WTC11 (cell line): Measurements from ENCODE around the gene CFAP57. TPM values are rescaled to one million over a fixed set of nuclear protein-coding genes. Genes with fewer than 3 reads are reported as not detected.

Experiments
- ATAC-seq: fragments of 200-7000 bp; cut with Tn5 transposase; 2 replicates; pipeline ENCODE4 v1.10.0; 2021; ENCODE audit warnings: mild to moderate bottlenecking, moderate library complexity
- CTCF ChIA-PET: fragments of 300-600 bp; sonication (Branson Sonifier 250); formaldehyde crosslinking; loops from one replicate; lab custom pipeline; 2021; ENCODE audit warnings: antibody characterized with exemption; lab: Charles Lee
- POLR2A ChIA-PET: fragments of 350-600 bp; sonication (Branson Sonifier 250); formaldehyde crosslinking; loops from one replicate; lab custom pipeline; 2021; ENCODE audit warnings: antibody characterized with exemption; lab: Charles Lee
- DNase-seq: peaks from one replicate; pipeline ENCODE4 v3.0.0; 2021; ENCODE audit warnings: low spot score
- H3K27ac Mint-ChIP-seq: 2 replicates; pipeline ENCODE4 v1.8.0; 2021; ENCODE audit warnings: mixed read lengths
- H3K27me3 Mint-ChIP-seq: 2 replicates; pipeline ENCODE4 v1.8.0; 2021; ENCODE audit warnings: low read depth, mild to moderate bottlenecking, moderate library complexity, mixed read lengths
- H3K36me3 Mint-ChIP-seq: 2 replicates; pipeline ENCODE4 v1.8.0; 2021; ENCODE audit warnings: mixed read lengths
- H3K4me1 Mint-ChIP-seq: 2 replicates; pipeline ENCODE4 v1.8.0; 2022; ENCODE audit warnings: mixed read lengths
- H3K4me3 Mint-ChIP-seq: 2 replicates; pipeline ENCODE4 v1.8.0; 2021; ENCODE audit warnings: mild to moderate bottlenecking, moderate library complexity, mixed read lengths
- H3K9me3 Mint-ChIP-seq: 2 replicates; pipeline ENCODE4 v1.8.0; 2021; ENCODE audit warnings: mixed read lengths
- EMX1 ChIP-seq: fragments of 250-450 bp; sonication (Bioruptor Pico); IDR thresholded peaks from 2 replicates; pipeline ENCODE4 v1.8.0; 2021; ENCODE audit warnings: mild to moderate bottlenecking
- ESRRA ChIP-seq: sonication (generic); formaldehyde crosslinking; IDR thresholded peaks from 2 replicates; pipeline ENCODE4 v1.8.1; 2022; ENCODE audit warnings: mild to moderate bottlenecking, missing genetic modification reagents, borderline replicate concordance
- ETV6 ChIP-seq: sonication (generic); formaldehyde crosslinking; IDR thresholded peaks from 2 replicates; pipeline ENCODE4 v1.8.1; 2022; ENCODE audit warnings: mild to moderate bottlenecking, missing genetic modification reagents
- FOXJ3 ChIP-seq: sonication (generic); formaldehyde crosslinking; IDR thresholded peaks from 2 replicates; pipeline ENCODE4 v1.9.0; 2021; ENCODE audit warnings: missing genetic modification reagents, mild to moderate bottlenecking, borderline replicate concordance
- KAT7 ChIP-seq: sonication (generic); formaldehyde crosslinking; IDR thresholded peaks from 2 replicates; pipeline ENCODE4 v1.8.1; 2023; ENCODE audit warnings: missing genetic modification reagents, mild to moderate bottlenecking, borderline replicate concordance
- MYBL2 ChIP-seq: sonication (generic); formaldehyde crosslinking; IDR thresholded peaks from 2 replicates; pipeline ENCODE4 v1.8.1; 2023; ENCODE audit warnings: mild to moderate bottlenecking, moderate library complexity, missing genetic modification reagents
- NR2C2 ChIP-seq: sonication (generic); formaldehyde crosslinking; IDR thresholded peaks from 2 replicates; pipeline ENCODE4 v1.8.0; 2022; ENCODE audit warnings: mild to moderate bottlenecking, missing genetic modification reagents
- OVOL2 ChIP-seq: fragments of 250-450 bp; sonication (Bioruptor Pico); IDR thresholded peaks from 2 replicates; pipeline ENCODE4 v1.9.0; 2021; ENCODE audit warnings: mild to moderate bottlenecking, borderline replicate concordance
- PRRX2 ChIP-seq: fragments of 250-450 bp; sonication (Bioruptor Pico); IDR thresholded peaks from 2 replicates; pipeline ENCODE4 v1.8.0; 2021; ENCODE audit warnings: mild to moderate bottlenecking
- SMAD4 ChIP-seq: sonication (generic); formaldehyde crosslinking; IDR thresholded peaks from 2 replicates; pipeline ENCODE4 v1.8.0; 2022; ENCODE audit warnings: mild to moderate bottlenecking, missing genetic modification reagents
- SOX15 ChIP-seq: fragments of 250-450 bp; sonication (Bioruptor Pico); IDR thresholded peaks from 2 replicates; pipeline ENCODE4 v1.9.0; 2021; ENCODE audit warnings: mild to moderate bottlenecking
- TCF7 ChIP-seq: sonication (generic); formaldehyde crosslinking; IDR thresholded peaks from 2 replicates; pipeline ENCODE4 v1.8.0; 2022; ENCODE audit warnings: mild to moderate bottlenecking, low read depth, missing genetic modification reagents, moderate library complexity
- TEAD4 ChIP-seq: sonication (generic); formaldehyde crosslinking; IDR thresholded peaks from 2 replicates; pipeline ENCODE4 v1.8.0; 2022; ENCODE audit warnings: mild to moderate bottlenecking, missing genetic modification reagents
- ZBTB21 ChIP-seq: sonication (generic); formaldehyde crosslinking; IDR thresholded peaks from 2 replicates; pipeline ENCODE4 v1.8.1; 2023; ENCODE audit warnings: mild to moderate bottlenecking, missing genetic modification reagents, borderline replicate concordance
- ZNF219 ChIP-seq: sonication (generic); formaldehyde crosslinking; IDR thresholded peaks from 2 replicates; pipeline ENCODE4 v1.8.0; 2023; ENCODE audit warnings: missing genetic modification reagents, mild to moderate bottlenecking, borderline replicate concordance
- ZNF263 ChIP-seq: sonication (generic); formaldehyde crosslinking; IDR thresholded peaks from 2 replicates; pipeline ENCODE4 v1.8.1; 2022; ENCODE audit warnings: low read depth, mild to moderate bottlenecking, moderate library complexity, missing genetic modification reagents
- total RNA-seq: library from RNA; stranded (reverse); gene quantifications from 3 replicates; pipeline ENCODE4 v1.2.3, GENCODE V29; 2021
- TF ChIP-seq, protein P1 (sequence below): fragments of 250-450 bp; sonication (Bioruptor Pico); IDR thresholded peaks from 2 replicates; pipeline ENCODE4 v1.9.0; 2021; ENCODE audit warnings: mild to moderate bottlenecking, borderline replicate concordance
- TF ChIP-seq, protein P2 (sequence below): fragments of 250-450 bp; sonication (Bioruptor Pico); IDR thresholded peaks from 2 replicates; pipeline ENCODE4 v1.9.0; 2021; ENCODE audit warnings: mild to moderate bottlenecking
- TF ChIP-seq, protein P3 (sequence below): sonication (generic); formaldehyde crosslinking; IDR thresholded peaks from 2 replicates; pipeline ENCODE4 v1.8.0; 2023; ENCODE audit warnings: missing genetic modification reagents
- TF ChIP-seq, protein P4 (sequence below): sonication (generic); formaldehyde crosslinking; IDR thresholded peaks from 2 replicates; pipeline ENCODE4 v1.8.1; 2022; ENCODE audit warnings: low read depth, missing genetic modification reagents, borderline replicate concordance
- TF ChIP-seq, protein P5 (sequence below): sonication (generic); formaldehyde crosslinking; IDR thresholded peaks from 2 replicates; pipeline ENCODE4 v1.8.1; 2023; ENCODE audit warnings: mild to moderate bottlenecking, missing genetic modification reagents
- TF ChIP-seq, protein P6 (sequence below): sonication (generic); formaldehyde crosslinking; IDR thresholded peaks from 2 replicates; pipeline ENCODE4 v1.8.1; 2023; ENCODE audit warnings: mild to moderate bottlenecking, missing genetic modification reagents, moderate library complexity

Gene CFAP57
- total RNA-seq, 1 experiment from 2014 or later, result 0.42 TPM

DNA sequence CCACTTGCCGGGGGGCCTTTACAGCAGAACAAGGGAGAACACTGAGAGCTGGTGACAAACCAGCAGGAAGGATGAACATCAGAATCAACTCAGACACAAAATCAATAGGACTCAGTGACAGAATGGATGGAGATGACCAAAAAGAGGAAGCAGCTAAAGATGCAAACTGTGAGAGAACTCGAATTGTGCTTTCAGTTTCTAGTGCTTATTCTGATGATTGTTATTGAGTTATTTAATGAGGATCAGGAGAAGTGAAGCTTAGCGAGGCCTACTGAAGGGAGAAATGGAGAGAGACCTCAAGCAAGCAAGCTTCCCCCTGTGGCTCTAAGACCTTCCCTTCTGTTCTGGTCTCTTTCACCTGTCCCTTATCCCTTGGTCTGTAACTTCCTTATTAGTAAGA lies 67.4 kb downstream of the CFAP57 start:
- Mint-ChIP-seq H3K36me3 (no peaks in the 10 kb centered on the region; the same call in 1 of the 2 replicates), H3K27ac (no peak overlapping the region), H3K9me3 (peaks cover 23% of the 10 kb centered on the region), H3K4me1 (no peaks in the 10 kb centered on the region), H3K27me3 (peaks cover 10% of the 10 kb centered on the region), H3K4me3 (no peak overlapping the region)
- no peak for TF ChIP-seq KAT7
- TF ChIP-seq, protein P1, sequence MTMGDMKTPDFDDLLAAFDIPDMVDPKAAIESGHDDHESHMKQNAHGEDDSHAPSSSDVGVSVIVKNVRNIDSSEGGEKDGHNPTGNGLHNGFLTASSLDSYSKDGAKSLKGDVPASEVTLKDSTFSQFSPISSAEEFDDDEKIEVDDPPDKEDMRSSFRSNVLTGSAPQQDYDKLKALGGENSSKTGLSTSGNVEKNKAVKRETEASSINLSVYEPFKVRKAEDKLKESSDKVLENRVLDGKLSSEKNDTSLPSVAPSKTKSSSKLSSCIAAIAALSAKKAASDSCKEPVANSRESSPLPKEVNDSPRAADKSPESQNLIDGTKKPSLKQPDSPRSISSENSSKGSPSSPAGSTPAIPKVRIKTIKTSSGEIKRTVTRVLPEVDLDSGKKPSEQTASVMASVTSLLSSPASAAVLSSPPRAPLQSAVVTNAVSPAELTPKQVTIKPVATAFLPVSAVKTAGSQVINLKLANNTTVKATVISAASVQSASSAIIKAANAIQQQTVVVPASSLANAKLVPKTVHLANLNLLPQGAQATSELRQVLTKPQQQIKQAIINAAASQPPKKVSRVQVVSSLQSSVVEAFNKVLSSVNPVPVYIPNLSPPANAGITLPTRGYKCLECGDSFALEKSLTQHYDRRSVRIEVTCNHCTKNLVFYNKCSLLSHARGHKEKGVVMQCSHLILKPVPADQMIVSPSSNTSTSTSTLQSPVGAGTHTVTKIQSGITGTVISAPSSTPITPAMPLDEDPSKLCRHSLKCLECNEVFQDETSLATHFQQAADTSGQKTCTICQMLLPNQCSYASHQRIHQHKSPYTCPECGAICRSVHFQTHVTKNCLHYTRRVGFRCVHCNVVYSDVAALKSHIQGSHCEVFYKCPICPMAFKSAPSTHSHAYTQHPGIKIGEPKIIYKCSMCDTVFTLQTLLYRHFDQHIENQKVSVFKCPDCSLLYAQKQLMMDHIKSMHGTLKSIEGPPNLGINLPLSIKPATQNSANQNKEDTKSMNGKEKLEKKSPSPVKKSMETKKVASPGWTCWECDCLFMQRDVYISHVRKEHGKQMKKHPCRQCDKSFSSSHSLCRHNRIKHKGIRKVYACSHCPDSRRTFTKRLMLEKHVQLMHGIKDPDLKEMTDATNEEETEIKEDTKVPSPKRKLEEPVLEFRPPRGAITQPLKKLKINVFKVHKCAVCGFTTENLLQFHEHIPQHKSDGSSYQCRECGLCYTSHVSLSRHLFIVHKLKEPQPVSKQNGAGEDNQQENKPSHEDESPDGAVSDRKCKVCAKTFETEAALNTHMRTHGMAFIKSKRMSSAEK, result no peak
- no peak for TF ChIP-seq SMAD4 (CRISPR knock-in tag)
- TF ChIP-seq, protein P2, sequence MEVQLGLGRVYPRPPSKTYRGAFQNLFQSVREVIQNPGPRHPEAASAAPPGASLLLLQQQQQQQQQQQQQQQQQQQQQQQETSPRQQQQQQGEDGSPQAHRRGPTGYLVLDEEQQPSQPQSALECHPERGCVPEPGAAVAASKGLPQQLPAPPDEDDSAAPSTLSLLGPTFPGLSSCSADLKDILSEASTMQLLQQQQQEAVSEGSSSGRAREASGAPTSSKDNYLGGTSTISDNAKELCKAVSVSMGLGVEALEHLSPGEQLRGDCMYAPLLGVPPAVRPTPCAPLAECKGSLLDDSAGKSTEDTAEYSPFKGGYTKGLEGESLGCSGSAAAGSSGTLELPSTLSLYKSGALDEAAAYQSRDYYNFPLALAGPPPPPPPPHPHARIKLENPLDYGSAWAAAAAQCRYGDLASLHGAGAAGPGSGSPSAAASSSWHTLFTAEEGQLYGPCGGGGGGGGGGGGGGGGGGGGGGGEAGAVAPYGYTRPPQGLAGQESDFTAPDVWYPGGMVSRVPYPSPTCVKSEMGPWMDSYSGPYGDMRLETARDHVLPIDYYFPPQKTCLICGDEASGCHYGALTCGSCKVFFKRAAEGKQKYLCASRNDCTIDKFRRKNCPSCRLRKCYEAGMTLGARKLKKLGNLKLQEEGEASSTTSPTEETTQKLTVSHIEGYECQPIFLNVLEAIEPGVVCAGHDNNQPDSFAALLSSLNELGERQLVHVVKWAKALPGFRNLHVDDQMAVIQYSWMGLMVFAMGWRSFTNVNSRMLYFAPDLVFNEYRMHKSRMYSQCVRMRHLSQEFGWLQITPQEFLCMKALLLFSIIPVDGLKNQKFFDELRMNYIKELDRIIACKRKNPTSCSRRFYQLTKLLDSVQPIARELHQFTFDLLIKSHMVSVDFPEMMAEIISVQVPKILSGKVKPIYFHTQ (CRISPR knock-in tag), result no peak
- TF ChIP-seq ZNF263 (CRISPR knock-in tag), result no peak
- TF ChIP-seq, protein P3, sequence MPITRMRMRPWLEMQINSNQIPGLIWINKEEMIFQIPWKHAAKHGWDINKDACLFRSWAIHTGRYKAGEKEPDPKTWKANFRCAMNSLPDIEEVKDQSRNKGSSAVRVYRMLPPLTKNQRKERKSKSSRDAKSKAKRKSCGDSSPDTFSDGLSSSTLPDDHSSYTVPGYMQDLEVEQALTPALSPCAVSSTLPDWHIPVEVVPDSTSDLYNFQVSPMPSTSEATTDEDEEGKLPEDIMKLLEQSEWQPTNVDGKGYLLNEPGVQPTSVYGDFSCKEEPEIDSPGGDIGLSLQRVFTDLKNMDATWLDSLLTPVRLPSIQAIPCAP, result no peak
- no peak for TF ChIP-seq FOXJ3 (CRISPR knock-in tag)
- TF ChIP-seq, protein P4, sequence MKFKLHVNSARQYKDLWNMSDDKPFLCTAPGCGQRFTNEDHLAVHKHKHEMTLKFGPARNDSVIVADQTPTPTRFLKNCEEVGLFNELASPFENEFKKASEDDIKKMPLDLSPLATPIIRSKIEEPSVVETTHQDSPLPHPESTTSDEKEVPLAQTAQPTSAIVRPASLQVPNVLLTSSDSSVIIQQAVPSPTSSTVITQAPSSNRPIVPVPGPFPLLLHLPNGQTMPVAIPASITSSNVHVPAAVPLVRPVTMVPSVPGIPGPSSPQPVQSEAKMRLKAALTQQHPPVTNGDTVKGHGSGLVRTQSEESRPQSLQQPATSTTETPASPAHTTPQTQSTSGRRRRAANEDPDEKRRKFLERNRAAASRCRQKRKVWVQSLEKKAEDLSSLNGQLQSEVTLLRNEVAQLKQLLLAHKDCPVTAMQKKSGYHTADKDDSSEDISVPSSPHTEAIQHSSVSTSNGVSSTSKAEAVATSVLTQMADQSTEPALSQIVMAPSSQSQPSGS, result no peak
- TF ChIP-seq OVOL2 (CRISPR knock-in tag), result no peak
- TF ChIP-seq ESRRA, result no peak
- TF ChIP-seq, protein P5, sequence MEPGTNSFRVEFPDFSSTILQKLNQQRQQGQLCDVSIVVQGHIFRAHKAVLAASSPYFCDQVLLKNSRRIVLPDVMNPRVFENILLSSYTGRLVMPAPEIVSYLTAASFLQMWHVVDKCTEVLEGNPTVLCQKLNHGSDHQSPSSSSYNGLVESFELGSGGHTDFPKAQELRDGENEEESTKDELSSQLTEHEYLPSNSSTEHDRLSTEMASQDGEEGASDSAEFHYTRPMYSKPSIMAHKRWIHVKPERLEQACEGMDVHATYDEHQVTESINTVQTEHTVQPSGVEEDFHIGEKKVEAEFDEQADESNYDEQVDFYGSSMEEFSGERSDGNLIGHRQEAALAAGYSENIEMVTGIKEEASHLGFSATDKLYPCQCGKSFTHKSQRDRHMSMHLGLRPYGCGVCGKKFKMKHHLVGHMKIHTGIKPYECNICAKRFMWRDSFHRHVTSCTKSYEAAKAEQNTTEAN, result no peak
- ATAC-seq, result no peak
- ChIA-PET POLR2A (no interaction called here), CTCF (interaction anchor here (1.2 to 7.6 kb wide), 5 partner anchors 12 to 175 kb away, joined by 4 to 40 read pairs (median 6); partner anchors contain the start of genes C1orf210 and CDC20)
- DNase-seq, result no peak

DNA sequence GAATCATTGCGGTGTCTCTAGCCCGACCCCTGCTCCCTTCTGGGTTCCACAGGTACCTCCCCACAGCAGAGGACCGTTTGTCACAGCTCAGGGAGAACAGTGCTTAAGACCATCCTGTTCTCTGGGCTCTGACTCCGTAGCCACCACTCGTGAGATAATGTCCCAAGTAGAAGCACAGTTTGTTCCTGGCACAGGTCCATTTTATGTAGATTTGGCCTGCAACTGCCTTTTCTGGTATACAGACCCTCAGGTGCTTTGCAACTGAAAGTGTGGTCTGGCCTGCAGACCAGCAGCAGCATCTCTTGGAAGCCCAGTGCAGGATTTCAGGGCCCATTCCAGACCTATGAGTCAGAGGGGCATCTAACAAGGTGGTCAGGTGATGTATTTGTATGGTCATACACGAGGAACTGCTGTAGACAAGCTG lies 69.3 kb downstream of the CFAP57 start:
- Mint-ChIP-seq H3K36me3 (peaks cover 13% of the 10 kb centered on the region), H3K27ac (no peak overlapping the region), H3K4me3 (no peak overlapping the region), H3K27me3 (peaks cover 13% of the 10 kb centered on the region), H3K9me3 (peaks cover 38% of the 10 kb centered on the region), H3K4me1 (no peaks in the 10 kb centered on the region)
- DNase-seq, result no peak
- CTCF ChIA-PET, result interaction anchor here (1.2 kb wide), 1 partner anchor 173 kb away, joined by 5 read pairs; no protein-coding TSS in a partner anchor
- POLR2A ChIA-PET, result no interaction called here
- TF ChIP-seq TCF7 (no peak), KAT7 (no peak), PRRX2 (no peak), ETV6 (CRISPR knock-in tag) (no peak), SOX15 (CRISPR knock-in tag) (no peak), NR2C2 (CRISPR knock-in tag) (no peak), ZNF219 (no peak), ZBTB21 (CRISPR knock-in tag) (no peak), SMAD4 (CRISPR knock-in tag) (no peak), TEAD4 (CRISPR knock-in tag) (no peak), ZNF263 (CRISPR knock-in tag) (no peak), MYBL2 (CRISPR knock-in tag) (no peak), EMX1 (CRISPR knock-in tag) (no peak)
- TF ChIP-seq, protein P6, sequence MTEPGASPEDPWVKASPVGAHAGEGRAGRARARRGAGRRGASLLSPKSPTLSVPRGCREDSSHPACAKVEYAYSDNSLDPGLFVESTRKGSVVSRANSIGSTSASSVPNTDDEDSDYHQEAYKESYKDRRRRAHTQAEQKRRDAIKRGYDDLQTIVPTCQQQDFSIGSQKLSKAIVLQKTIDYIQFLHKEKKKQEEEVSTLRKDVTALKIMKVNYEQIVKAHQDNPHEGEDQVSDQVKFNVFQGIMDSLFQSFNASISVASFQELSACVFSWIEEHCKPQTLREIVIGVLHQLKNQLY (CRISPR knock-in tag), result no peak
- no peak for ATAC-seq
